Gastroesophageal sphincter (tissue), 3 donors: ENCODE data around the gene NOS1AP.

Experiments
- CTCF ChIP-seq, 4 experiments: fragments of 200-600 bp in 2 of 4; fragments of 450-650 bp in 2 of 4; sonication (generic) in 1 of 4; IDR thresholded peaks; one replicate each; pipeline ENCODE4 v1.5.1; 2017 to 2019; ENCODE audit warnings: antibody characterized with exemption in 4 of 4, mild to moderate bottlenecking in 2 of 4, moderate library complexity in 2 of 4
- POLR2A ChIP-seq, 2 donors: fragments of 450-650 bp; IDR thresholded peaks; one replicate each; pipeline ENCODE4 v1.6.1; 2017; ENCODE audit warnings: antibody characterized with exemption in 2 of 2, mild to moderate bottlenecking in 2 of 2, moderate library complexity in 1 of 2
- POLR2AphosphoS5 ChIP-seq: sonication (generic); formaldehyde crosslinking; IDR thresholded peaks from one replicate; pipeline ENCODE4 v1.6.1; 2017; ENCODE audit warnings: antibody characterized with exemption

- TF ChIP-seq POLR2A (IDR thresholded peaks at IDR 0.05) (no peak), CTCF (IDR thresholded peaks at IDR 0.05) (no peak), POLR2AphosphoS5 (no peak)
Observed at GRCh38 chr1:162376691-162377090, 307.2 kb downstream of the NOS1AP start, which contains the start of gene SPATA46.
